Spleen (tissue), 11 donors: ENCODE measurements around the gene C21orf91. TPM values are rescaled to one million over a fixed set of nuclear protein-coding genes. Genes with fewer than 3 reads are reported as not detected.

Experiments used
- DNase-seq: peaks from one replicate; pipeline ENCODE4 v3.0.0-alpha.2; 2020
- H3K27ac ChIP-seq, 8 donors: fragments of 200-600 bp; sonication (generic) in 7 of 8; 1 replicate in 4 of 8; 2 replicates in 4 of 8; pipeline versions ENCODE4 v1.5.0 to v1.8.0; 2016 to 2021; ENCODE audit warnings: inconsistent platforms in 4 of 8, mild to moderate bottlenecking in 4 of 8, moderate library complexity in 1 of 8
- H3K27me3 ChIP-seq, 7 donors: fragments of 200-600 bp; sonication (generic) in 6 of 7; replicated peaks in 1 of 7; 1 replicate in 4 of 7; 2 replicates in 3 of 7; pipeline versions ENCODE4 v1.5.0 to v1.8.0; 2016 to 2021; ENCODE audit warnings: inconsistent platforms in 3 of 7, mild to moderate bottlenecking in 1 of 7
- H3K36me3 ChIP-seq, 6 donors: fragments of 200-600 bp; sonication (generic) in 5 of 6; 1 replicate in 4 of 6; 2 replicates in 2 of 6; pipeline versions ENCODE4 v1.5.0 to v1.8.0; 2016 to 2021; ENCODE audit warnings: inconsistent platforms in 2 of 6
- H3K4me1 ChIP-seq, 6 donors: fragments of 200-600 bp; sonication (generic) in 5 of 6; 1 replicate in 3 of 6; 2 replicates in 3 of 6; pipeline versions ENCODE4 v1.5.0 to v1.8.0; 2016 to 2021; ENCODE audit warnings: inconsistent platforms in 3 of 6
- H3K4me3 ChIP-seq, 8 donors: fragments of 200-600 bp; sonication (generic) in 7 of 8; 1 replicate in 4 of 8; 2 replicates in 4 of 8; pipeline versions ENCODE4 v1.5.0 to v1.8.0; 2016 to 2021; ENCODE audit warnings: inconsistent platforms in 4 of 8, mild to moderate bottlenecking in 4 of 8, moderate library complexity in 2 of 8
- H3K9me3 ChIP-seq, 8 donors: fragments of 200-600 bp; sonication (generic) in 7 of 8; 1 replicate in 4 of 8; 2 replicates in 4 of 8; pipeline versions ENCODE4 v1.5.0 to v1.8.0; 2016 to 2021; ENCODE audit warnings: inconsistent platforms in 4 of 8
- CTCF ChIP-seq, 11 experiments: fragments of 200-600 bp in 7 of 11; fragments of 450-650 bp in 4 of 11; sonication (generic) in 4 of 11; IDR thresholded peaks in 8 of 11; conservative IDR thresholded peaks in 3 of 11; 1 replicate in 7 of 11; 2 replicates in 4 of 11; pipeline versions ENCODE4 v1.4.0 to v1.8.0; 2016 to 2021; ENCODE audit warnings: antibody characterized with exemption in 11 of 11, inconsistent platforms in 4 of 11, mild to moderate bottlenecking in 1 of 11
- POLR2A ChIP-seq, 3 donors: fragments of 450-650 bp; IDR thresholded peaks; one replicate each; pipeline ENCODE4 v1.5.1; 2017; ENCODE audit warnings: antibody characterized with exemption in 3 of 3, mild to moderate bottlenecking in 1 of 3
- POLR2AphosphoS5 ChIP-seq, 3 donors: sonication (generic); formaldehyde crosslinking; IDR thresholded peaks; one replicate each; pipeline ENCODE4 v1.5.1; 2017; ENCODE audit warnings: antibody characterized with exemption in 3 of 3
- WGBS, 5 donors: extraction: QIAGEN DNeasy Blood & Tissue Kit in 3 of 5; methylation state at CpG; one replicate each; pipeline versions ENCODE4 v1.1.5 to v1.1.7; 2013 to 2018; 5-methylcytosine and 5-hydroxymethylcytosine counted together
- intact Hi-C: fragments of 100-400 bp; cut with DNase I; formaldehyde crosslinking; loops from one replicate; pipeline ENCODE4 v1.15.0; 2023; ENCODE audit warnings: low total_unique reads
- polyA plus RNA-seq, 3 donors: library from polyadenylated mRNA; stranded (reverse); fragments of 200-250 nt; gene quantifications; one replicate each; pipeline ENCODE4 v1.2.1, GENCODE V29; 2013
- total RNA-seq, 7 donors: library from RNA; depleted of rRNA in 3 of 7; stranded (reverse); fragments of >200 nt in 3 of 7; fragmentation: NEBNext Ultra II Directional in 4 of 7; extraction: Animal tissue kit (Norgen Biotek cat#: 25700) in 4 of 7; gene quantifications; one replicate each; pipeline versions ENCODE4 v1.1.0 to v1.2.1, GENCODE V29; 2016 to 2021
- donor health status: healthy with polysubstance abuse.
- donor health status: DM: no; HTN: no; CAD: no; lungs with moderate emphysema.
- donor health status: DM: no; HTN: no; CAD: no.
- donor health status: Bipolar disorder and iron deficiency.
- donor health status: healthy.
- donor health status: DM: no; HTN: no; CAD: no.
- donor health status: DM: yes; HTN: yes; CAD: no.

Gene C21orf91
- total and polyA plus RNA-seq, 10 donors = 4.2 to 28.6 (median 17.9) TPM

- Histone ChIP-seq H3K27ac (no peak overlapping the region), H3K36me3 (no peaks in the 10 kb centered on the region), H3K4me3 (no peak overlapping the region), H3K4me1 (no peaks in the 10 kb centered on the region), H3K9me3 (peaks cover 0 to 9% (median 3%) of the 10 kb centered on the region in 8 donors), H3K27me3 (no peaks in the 10 kb centered on the region)
- no peak for DNase-seq
- no peak for TF ChIP-seq POLR2A (IDR thresholded peaks at IDR 0.05)
- no peak for TF ChIP-seq POLR2AphosphoS5 (IDR thresholded peaks at IDR 0.05)
- TF ChIP-seq CTCF (IDR thresholded peaks at IDR 0.05 in 8 of 11, conservative IDR thresholded peaks at IDR 0.05 in 3 of 11) = no peak
- 82 to 90% (median 86%) methylated on average over 3 of the region's 3 CpGs for WGBS, 5 donors
- intact Hi-C loops = no loop called here
These were observed 35.6 kb upstream of the C21orf91 start for GRCh38 chr21:17854745-17855144.

GRCh38 chr21:17853393-17854275 is 34.5 kb upstream of the C21orf91 start:
- TF ChIP-seq POLR2AphosphoS5 (IDR thresholded peaks at IDR 0.05) = no peak
- no peak for TF ChIP-seq POLR2A (IDR thresholded peaks at IDR 0.05)
- no peak for TF ChIP-seq CTCF (IDR thresholded peaks at IDR 0.05 in 8 of 11, conservative IDR thresholded peaks at IDR 0.05 in 3 of 11)
- H3K4me1 ChIP-seq = no peaks in the 10 kb centered on the region
- no peak overlapping the region for H3K27ac ChIP-seq
- no peaks in the 10 kb centered on the region for H3K36me3 ChIP-seq
- no peak for DNase-seq
- WGBS, 5 donors = 60 to 74% (median 67%) methylated on average over 9 of the region's 9 CpGs
- intact Hi-C loops = no loop called here
- H3K9me3 ChIP-seq = peaks cover 0 to 12% (median 4%) of the 10 kb centered on the region in 8 donors
- H3K27me3 ChIP-seq = no peaks in the 10 kb centered on the region
- H3K4me3 ChIP-seq = no peak overlapping the region

- no peak overlapping the region for H3K4me3 ChIP-seq
- peaks cover 0 to 12% (median 4%) of the 10 kb centered on the region in 8 donors for H3K9me3 ChIP-seq
- H3K36me3 ChIP-seq = no peaks in the 10 kb centered on the region
- 27 to 65% (median 60%) methylated on average over 3 of the region's 3 CpGs for WGBS, 5 donors
- no peaks in the 10 kb centered on the region for H3K27me3 ChIP-seq
- DNase-seq = no peak
- intact Hi-C loops = no loop called here
- H3K27ac ChIP-seq = no peak overlapping the region
- H3K4me1 ChIP-seq = no peaks in the 10 kb centered on the region
- no peak for TF ChIP-seq POLR2AphosphoS5 (IDR thresholded peaks at IDR 0.05)
- TF ChIP-seq POLR2A (IDR thresholded peaks at IDR 0.05) = no peak
- no peak for TF ChIP-seq CTCF (IDR thresholded peaks at IDR 0.05 in 8 of 11, conservative IDR thresholded peaks at IDR 0.05 in 3 of 11)
These were observed 29.1 kb upstream of the C21orf91 start for GRCh38 chr21:17848228-17848627.

- no peak for DNase-seq
- Histone ChIP-seq H3K27me3 (no peaks in the 10 kb centered on the region), H3K4me1 (no peaks in the 10 kb centered on the region), H3K27ac (no peak overlapping the region), H3K9me3 (no peaks in the 10 kb centered on the region), H3K4me3 (no peak overlapping the region), H3K36me3 (no peaks in the 10 kb centered on the region)
- TF ChIP-seq CTCF (IDR thresholded peaks at IDR 0.05 in 8 of 11, conservative IDR thresholded peaks at IDR 0.05 in 3 of 11) (no peak), POLR2A (IDR thresholded peaks at IDR 0.05) (no peak), POLR2AphosphoS5 (IDR thresholded peaks at IDR 0.05) (no peak)
- intact Hi-C loops = no loop called here
These were observed 21.9 kb upstream of the C21orf91 start for GRCh38 chr21:17841103-17841502.
